ENCODE results near the gene SPIN3.
"Not testable (repeated sequence)": the region's sequence is repeated elsewhere in the genome, so short reads cannot be mapped to it uniquely, and the experiment has no call there.

Gene SPIN3

GRCh38 chrX:56995271-56995994 lies at the start of gene SPIN3:
TSS of gene SPIN3 (minus strand) at chrX:56995541. CDS start at chrX:56994947, 594 bp downstream.
- peak; percentile 76 to 80 for DNase-seq

- DNase-seq: no peak
Measured at GRCh38 chrX:57044245-57044644, 48.9 kb upstream of the SPIN3 start.

GRCh38 chrX:57037265-57037664 lies 41.9 kb upstream of the SPIN3 start:
- not testable (repeated sequence) for DNase-seq

GRCh38 chrX:56994375-56995270 lies 718 bp downstream of the SPIN3 start:
- DNase-seq: no peak

GRCh38 chrX:56987741-56988140 lies 7.6 kb downstream of the SPIN3 start:
- DNase-seq: no peak

- DNase-seq: no peak
Measured at GRCh38 chrX:56986138-56986537, 9.2 kb downstream of the SPIN3 start.

- DNase-seq: peak; percentile 5 to 16
Measured at GRCh38 chrX:56978172-56978571, 17.2 kb downstream of the SPIN3 start.

- no peak for DNase-seq
Measured at GRCh38 chrX:56975611-56976010, 19.7 kb downstream of the SPIN3 start.

GRCh38 chrX:56974408-56974807 lies 20.9 kb downstream of the SPIN3 start:
- no peak for DNase-seq

GRCh38 chrX:56969559-56969958 lies 25.8 kb downstream of the SPIN3 start:
- DNase-seq: no peak

- DNase-seq: no peak
Measured at GRCh38 chrX:56968980-56969379, 26.4 kb downstream of the SPIN3 start.

- DNase-seq: no peak
Measured at GRCh38 chrX:56963377-56963776, 32.0 kb downstream of the SPIN3 start.

GRCh38 chrX:56947699-56948098 lies 47.6 kb downstream of the SPIN3 start:
- DNase-seq: no peak

- DNase-seq: not testable (repeated sequence)
Measured at GRCh38 chrX:56946201-56946600, 49.1 kb downstream of the SPIN3 start.

GRCh38 chrX:56945226-56945625 lies 50.1 kb downstream of the SPIN3 start:
- DNase-seq: not testable (repeated sequence)

GRCh38 chrX:56943264-56943663 lies 52.1 kb downstream of the SPIN3 start:
- no peak for DNase-seq
